ENCODE results near the gene DNAAF5.
"Not testable (repeated sequence)": the region's sequence is repeated elsewhere in the genome, so short reads cannot be mapped to it uniquely, and the experiment has no call there.

DNAAF5 gene

GRCh38 chr7:748446-748845 is 21.9 kb downstream of the DNAAF5 start:
- no peak for DNase-seq

GRCh38 chr7:749140-749551 is 22.6 kb downstream of the DNAAF5 start:
- no peak for DNase-seq

GRCh38 chr7:750111-750905 is 23.8 kb downstream of the DNAAF5 start:
- no peak for DNase-seq

- DNase-seq: no peak
These were observed 25.3 kb downstream of the DNAAF5 start for GRCh38 chr7:751826-752225.

GRCh38 chr7:752256-752655 is 25.8 kb downstream of the DNAAF5 start:
- DNase-seq: not testable (repeated sequence)

- DNase-seq: no peak
These were observed 26.7 kb downstream of the DNAAF5 start for GRCh38 chr7:753190-753589.

- DNase-seq: no peak
These were observed 28.3 kb downstream of the DNAAF5 start for GRCh38 chr7:754531-755412.

- no peak for DNase-seq
These were observed 28.9 kb downstream of the DNAAF5 start for GRCh38 chr7:755413-755805.

GRCh38 chr7:756231-756927 is 29.9 kb downstream of the DNAAF5 start:
- no peak for DNase-seq

- DNase-seq: no peak
These were observed 30.5 kb downstream of the DNAAF5 start for GRCh38 chr7:756928-757560.

GRCh38 chr7:757741-758163 is 31.3 kb downstream of the DNAAF5 start:
- no peak for DNase-seq

- DNase-seq: no peak
These were observed 33.1 kb downstream of the DNAAF5 start for GRCh38 chr7:759569-759968.

- DNase-seq: no peak
These were observed 33.5 kb downstream of the DNAAF5 start for GRCh38 chr7:760006-760405.

- no peak for DNase-seq
These were observed 34.6 kb downstream of the DNAAF5 start for GRCh38 chr7:761101-761500.

GRCh38 chr7:761631-762030 is 35.1 kb downstream of the DNAAF5 start:
- no peak for DNase-seq

- no peak for DNase-seq
These were observed 36.4 kb downstream of the DNAAF5 start for GRCh38 chr7:762885-763284.

- DNase-seq: no peak
These were observed 37.3 kb downstream of the DNAAF5 start for GRCh38 chr7:763762-764161.

- no peak for DNase-seq
These were observed 38.9 kb downstream of the DNAAF5 start for GRCh38 chr7:765383-765782.

- no peak for DNase-seq
These were observed 41.1 kb downstream of the DNAAF5 start for GRCh38 chr7:767580-767940.

- DNase-seq: no peak
These were observed 41.6 kb downstream of the DNAAF5 start for GRCh38 chr7:767941-768731.

- no peak for DNase-seq
These were observed 42.5 kb downstream of the DNAAF5 start for GRCh38 chr7:768881-769504.

GRCh38 chr7:770336-770735 is 43.8 kb downstream of the DNAAF5 start:
- no peak for DNase-seq

Data from activated gamma-delta T cell treated with Interleukin-2 at 50 U/mL for 16 hours (primary cell).